HCT116 (cell line): ENCODE data around the gene CAP1. TPM values are rescaled to one million over a fixed set of nuclear protein-coding genes. Genes with fewer than 3 reads are reported as not detected.

ENCODE experiments used
- ATAC-seq: fragments of 200-7000 bp; cut with Tn5 transposase; 2 replicates; pipeline ENCODE4 v1.9.1; 2020; ENCODE audit warnings: mild to moderate bottlenecking, moderate library complexity
- Bru-seq: library from RNA; stranded (reverse); fragments of 400-500 nt; gene quantifications from one replicate; lab custom pipeline; 2021; lab: Mats Ljungman, UMichigan
- BruChase-seq, 2 experiments: library from RNA; stranded (reverse); fragments of 400-500 nt; gene quantifications; one replicate each; lab custom pipeline; 2021; lab: Mats Ljungman, UMichigan
- BruUV-seq: library from RNA; stranded (reverse); fragments of 400-500 nt; replicated peaks from 2 replicates; lab custom pipeline; 2021; lab: Mats Ljungman, UMichigan
- CTCF ChIA-PET: fragments of 300-600 bp; sonication (Branson Sonifier 250); formaldehyde crosslinking; loops from one replicate; lab custom pipeline; 2021; ENCODE audit warnings: antibody characterized with exemption; lab: Charles Lee
- POLR2A ChIA-PET: fragments of 300-600, 350-600 bp; sonication (Branson Sonifier 250); formaldehyde crosslinking; loops from one replicate; lab custom pipeline; 2021; ENCODE audit warnings: antibody characterized with exemption; lab: Charles Lee
- RAD21 ChIA-PET, 2 experiments: fragments of 300-600 bp; sonication (Branson Sonifier 250); formaldehyde crosslinking; loops; one replicate each; lab custom pipeline; 2023; ENCODE audit warnings: low total read pairs in 2 of 2; ENCODE audit not compliant: uncharacterized antibody in 2 of 2, unreplicated experiment in 2 of 2, low non-redundant PET in 1 of 2; lab: Charles Lee
- DNase-seq: peaks from one replicate; pipeline ENCODE4 v3.0.0-alpha.2; 2010; ENCODE audit warnings: low read depth, low spot score
- H2AFZ ChIP-seq: fragments of 200-600 bp; shearing (Covaris generic), sonication (generic); 2 replicates; pipeline ENCODE4 v1.6.1; 2017; ENCODE audit warnings: low read depth, mixed run types, mixed read lengths, antibody characterized with exemption, low read length; ENCODE audit not compliant: poor library complexity, severe bottlenecking
- H3K27ac ChIP-seq: 2 replicates; pipeline ENCODE4 v1.5.1; 2012; ENCODE audit warnings: low read depth, low read length
- H3K27me3 ChIP-seq: fragments of 200-600 bp; sonication (generic); 2 replicates; pipeline ENCODE4 v1.6.1; 2016; ENCODE audit warnings: mixed run types, low read length, mixed read lengths; ENCODE audit not compliant: insufficient read depth
- H3K36me3 ChIP-seq, 2 experiments: fragments of 200-500 bp in 1 of 2; fragments of 200-600 bp in 1 of 2; sonication (Bioruptor generic) in 1 of 2; sonication (generic) in 1 of 2; 2 replicates each; pipeline versions ENCODE4 v1.5.1 to v1.6.1; 2014 to 2016; ENCODE audit warnings: low read length in 2 of 2, inconsistent platforms in 1 of 2, mixed read lengths in 1 of 2, mixed run types in 1 of 2; ENCODE audit not compliant: insufficient read depth in 2 of 2, control insufficient read depth in 1 of 2
- H3K4me1 ChIP-seq, 2 experiments: fragments of 200-600 bp in 1 of 2; sonication (generic) in 1 of 2; 2 replicates each; pipeline versions ENCODE4 v1.5.1 to v1.6.1; 2012 to 2017; ENCODE audit warnings: low read length in 2 of 2, inconsistent platforms in 1 of 2, mild to moderate bottlenecking in 1 of 2, mixed read lengths in 1 of 2, mixed run types in 1 of 2, moderate library complexity in 1 of 2; ENCODE audit not compliant: insufficient read depth in 2 of 2, control insufficient read depth in 1 of 2
- H3K4me2 ChIP-seq: fragments of 200-600 bp; sonication (generic); 2 replicates; pipeline ENCODE4 v1.6.1; 2017; ENCODE audit warnings: mixed run types, low read length, mixed read lengths
- H3K4me3 ChIP-seq, 2 experiments: fragments of 200-600 bp in 1 of 2; sonication (generic) in 1 of 2; replicated peaks in 1 of 2; 2 replicates each; pipeline ENCODE4 v1.5.1; 2011 to 2016; ENCODE audit warnings: low read length in 2 of 2, control low read depth in 1 of 2, low read depth in 1 of 2, mild to moderate bottlenecking in 1 of 2, mixed read lengths in 1 of 2, mixed run types in 1 of 2
- H3K79me2 ChIP-seq: fragments of 200-600 bp; sonication (generic); 2 replicates; pipeline ENCODE4 v1.6.1; 2017; ENCODE audit warnings: mild to moderate bottlenecking, mixed run types, low read length, moderate library complexity, mixed read lengths; ENCODE audit not compliant: insufficient read depth
- H3K9ac ChIP-seq: fragments of 200-600 bp; sonication (generic); 2 replicates; pipeline ENCODE4 v1.6.1; 2016; ENCODE audit warnings: low read length, mixed read lengths
- H3K9me2 ChIP-seq: fragments of 200-600 bp; sonication (generic), shearing (Covaris generic); 2 replicates; pipeline ENCODE4 v1.6.1; 2017; ENCODE audit warnings: mixed run types, mild to moderate bottlenecking, moderate library complexity; ENCODE audit not compliant: insufficient read depth
- H3K9me3 ChIP-seq, 2 experiments: fragments of 200-500 bp in 1 of 2; fragments of 200-600 bp in 1 of 2; sonication (Bioruptor generic) in 1 of 2; sonication (generic) in 1 of 2; 2 replicates each; pipeline ENCODE4 v1.6.1; 2014 to 2017; ENCODE audit warnings: low read length in 2 of 2, mixed read lengths in 2 of 2, inconsistent platforms in 1 of 2, low read depth in 1 of 2, mild to moderate bottlenecking in 1 of 2, mixed run types in 1 of 2, moderate library complexity in 1 of 2; ENCODE audit not compliant: control insufficient read depth in 1 of 2, insufficient read depth in 1 of 2
- H4K20me1 ChIP-seq: fragments of 200-600 bp; sonication (generic), shearing (Covaris generic); 2 replicates; pipeline ENCODE4 v1.6.1; 2017; ENCODE audit warnings: mixed run types, mild to moderate bottlenecking, moderate library complexity; ENCODE audit not compliant: insufficient read depth
- ELF1 ChIP-seq: IDR thresholded peaks from 2 replicates; pipeline ENCODE4 v1.6.1; 2012; ENCODE audit warnings: low read depth, borderline replicate concordance
- EZH2phosphoT487 ChIP-seq: fragments of 200-600 bp; IDR thresholded peaks from 2 replicates; pipeline ENCODE4 v1.6.1; 2018; ENCODE audit warnings: antibody characterized with exemption, borderline replicate concordance
- POLR2A ChIP-seq: IDR thresholded peaks from 2 replicates; pipeline ENCODE4 v1.7.0; 2011; ENCODE audit warnings: borderline replicate concordance; ENCODE audit not compliant: insufficient read depth, insufficient read length; ENCODE audit errors: extremely low read depth
- POLR2AphosphoS5 ChIP-seq: IDR thresholded peaks from 2 replicates; pipeline ENCODE4 v1.6.1; 2011; ENCODE audit warnings: mild to moderate bottlenecking, low read depth, low read length, moderate library complexity
- SIN3A ChIP-seq: IDR thresholded peaks from 2 replicates; pipeline ENCODE4 v1.6.1; 2012; ENCODE audit warnings: low read depth
- SP1 ChIP-seq: IDR thresholded peaks from 2 replicates; pipeline ENCODE4 v1.6.1; 2012; ENCODE audit warnings: low read depth
- TCF7L2 ChIP-seq: IDR thresholded peaks from 2 replicates; pipeline ENCODE4 v1.7.0; 2011; ENCODE audit warnings: borderline replicate concordance, inconsistent platforms; ENCODE audit not compliant: insufficient read depth, insufficient read length; ENCODE audit errors: extremely low read depth
- YY1 ChIP-seq: IDR thresholded peaks from 2 replicates; pipeline ENCODE4 v1.6.1; 2011; ENCODE audit warnings: low read length, low read depth, moderate library complexity, mild to moderate bottlenecking; ENCODE audit not compliant: insufficient replicate concordance; ENCODE audit errors: extremely low read depth
- ZFX ChIP-seq: fragments of 450-650 bp; IDR thresholded peaks from 2 replicates; pipeline ENCODE4 v1.6.1; 2017
- ZNF274 ChIP-seq: fragments of 200-500 bp; sonication (Bioruptor generic); IDR thresholded peaks from 2 replicates; pipeline ENCODE4 v1.6.1; 2014; ENCODE audit warnings: mild to moderate bottlenecking, low read depth, low read length, inconsistent platforms
- intact Hi-C: fragments of 100-400 bp; cut with micrococcal nuclease; formaldehyde crosslinking; loops from 2 replicates; pipeline ENCODE4 v1.10.0; 2022
- long read RNA-seq: library from polyadenylated mRNA; unstranded; transcript quantifications from one replicate; pipeline ENCODE4 v2.0.0, GENCODE V29; 2021; ENCODE audit not compliant: unreplicated experiment
- polyA plus RNA-seq: library from polyadenylated mRNA; unstranded; fragments of >200 nt; gene quantifications from 2 replicates; pipeline ENCODE4 v1.2.1, GENCODE V29; 2012; ENCODE audit warnings: missing spikeins
- total RNA-seq: library from RNA; stranded (reverse); gene quantifications from one replicate; pipeline ENCODE4 v1.2.1, GENCODE V29; 2021; ENCODE audit not compliant: unreplicated experiment
- TF ChIP-seq, protein P1 (sequence below): IDR thresholded peaks from 2 replicates; pipeline ENCODE4 v1.6.1; 2012
- TF ChIP-seq, protein P2 (sequence below): IDR thresholded peaks from 2 replicates; pipeline ENCODE4 v1.6.1; 2011; ENCODE audit warnings: mild to moderate bottlenecking, low read length, moderate library complexity; ENCODE audit not compliant: insufficient replicate concordance; ENCODE audit errors: extremely low read depth

CAP1 gene, protein sequence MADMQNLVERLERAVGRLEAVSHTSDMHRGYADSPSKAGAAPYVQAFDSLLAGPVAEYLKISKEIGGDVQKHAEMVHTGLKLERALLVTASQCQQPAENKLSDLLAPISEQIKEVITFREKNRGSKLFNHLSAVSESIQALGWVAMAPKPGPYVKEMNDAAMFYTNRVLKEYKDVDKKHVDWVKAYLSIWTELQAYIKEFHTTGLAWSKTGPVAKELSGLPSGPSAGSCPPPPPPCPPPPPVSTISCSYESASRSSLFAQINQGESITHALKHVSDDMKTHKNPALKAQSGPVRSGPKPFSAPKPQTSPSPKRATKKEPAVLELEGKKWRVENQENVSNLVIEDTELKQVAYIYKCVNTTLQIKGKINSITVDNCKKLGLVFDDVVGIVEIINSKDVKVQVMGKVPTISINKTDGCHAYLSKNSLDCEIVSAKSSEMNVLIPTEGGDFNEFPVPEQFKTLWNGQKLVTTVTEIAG
- total RNA-seq = 274 TPM
- polyA plus RNA-seq = 202 and 238 TPM in 2 replicates
- Bru-seq, nascent RNA = percentile 89 among the genes with signal in this experiment
- percentile 95 among the genes with signal in this experiment for BruChase-seq, experiment 1, labeled RNA remaining after a 6-hour chase
- BruChase-seq, experiment 2, labeled RNA remaining after a 2-hour chase = percentile 88 among the genes with signal in this experiment
- long read RNA-seq, transcript CAP1-206 (13 exons, 2,217 nt) = major isoform, 129 of 450 reads
- long read RNA-seq, transcript CAP1-203 (13 exons, 3,105 nt) = minor isoform, 80 of 450 reads
- long read RNA-seq, transcript CAP1-202 (13 exons, 1,496 nt) = minor isoform, 63 of 450 reads
- long read RNA-seq, transcript CAP1-217 (5 exons, 856 nt) = minor isoform, 15 of 450 reads
- long read RNA-seq, partial matches to known transcripts = 50 of 450 reads
- long read RNA-seq, other reads (novel, unspliced or antisense) = 93 of 450 reads

DNA sequence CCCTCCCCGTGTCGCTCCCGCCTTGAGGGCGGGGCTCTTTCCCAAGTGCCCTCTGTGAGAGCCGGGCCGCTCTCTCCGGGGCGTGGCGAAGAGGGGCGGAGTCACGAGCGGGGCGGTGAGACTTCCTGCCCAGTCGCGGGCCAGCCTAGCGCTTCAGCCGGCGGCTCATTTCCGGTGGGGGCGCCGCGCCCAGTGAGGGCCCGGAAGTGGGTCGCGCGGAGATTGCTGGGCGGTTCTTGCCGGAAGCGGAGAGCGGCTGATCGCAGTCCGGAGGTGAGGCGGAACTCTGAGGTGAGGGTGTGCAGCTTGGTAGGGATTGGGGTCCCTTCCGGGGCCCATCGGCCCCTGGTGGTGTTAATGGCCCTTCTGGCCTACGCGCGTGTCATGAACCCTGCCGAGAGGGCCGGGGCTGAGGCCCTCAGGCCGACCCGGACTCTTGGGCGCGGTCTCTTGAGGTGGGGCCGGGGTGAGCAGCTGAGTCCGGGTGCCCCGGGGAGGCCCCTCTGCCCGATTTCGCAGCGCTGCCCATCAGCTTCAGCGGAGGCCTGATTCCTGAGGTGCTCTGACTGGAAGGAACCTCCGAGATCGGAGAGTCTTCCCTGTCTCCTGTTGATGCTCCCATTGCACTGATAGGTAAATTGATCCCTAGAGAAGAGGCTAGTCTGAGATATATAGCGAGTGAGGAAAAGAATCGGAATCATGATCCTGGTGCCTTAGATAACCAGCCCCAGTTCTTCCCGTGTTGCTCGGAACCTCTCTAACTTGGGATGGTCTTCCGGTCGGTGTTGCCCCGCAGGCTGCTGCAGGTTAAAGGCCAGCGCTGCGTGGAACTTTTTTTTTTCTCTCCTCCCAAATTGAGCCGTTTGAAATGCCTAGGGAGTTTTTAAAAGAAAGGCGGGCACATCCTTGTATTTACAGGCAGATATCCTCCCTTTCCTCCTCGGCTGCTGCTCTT is at the start of gene CAP1:
Gene CAP1 (plus strand): TSS at position 219 of the 955 bp plus-strand sequence. CDS start 18,618 bp downstream, outside the sequence.
- ChIA-PET RAD21 (interaction anchor here in 1 of 2 experiments (0.7 kb wide), 1 partner anchor 157 kb away, joined by 3 read pairs; no protein-coding TSS in a partner anchor), CTCF (interaction anchor here (1.0 to 2.8 kb wide), 3 partner anchors 103 to 298 kb away, joined by 3 to 9 read pairs (median 5); no protein-coding TSS in a partner anchor), POLR2A (interaction anchor here (1.3 kb wide), 1 partner anchor 17 kb away, joined by 4 read pairs; no protein-coding TSS in a partner anchor)
- TF ChIP-seq POLR2AphosphoS5 (peak; percentile 89), ELF1 (peak; percentile 92), SP1 (peak; percentile 60), TCF7L2 (peak; percentile 24), ZNF274 (no peak), ZFX (peak; percentile 52; the same call in 1 of the 2 replicates), EZH2phosphoT487 (no peak), YY1 (no peak), SIN3A (peak; percentile 50; the same call in 1 of the 2 replicates), POLR2A (peak; percentile 28)
- TF ChIP-seq, protein P1, sequence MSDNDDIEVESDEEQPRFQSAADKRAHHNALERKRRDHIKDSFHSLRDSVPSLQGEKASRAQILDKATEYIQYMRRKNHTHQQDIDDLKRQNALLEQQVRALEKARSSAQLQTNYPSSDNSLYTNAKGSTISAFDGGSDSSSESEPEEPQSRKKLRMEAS = peak; percentile 8
- TF ChIP-seq, protein P2, sequence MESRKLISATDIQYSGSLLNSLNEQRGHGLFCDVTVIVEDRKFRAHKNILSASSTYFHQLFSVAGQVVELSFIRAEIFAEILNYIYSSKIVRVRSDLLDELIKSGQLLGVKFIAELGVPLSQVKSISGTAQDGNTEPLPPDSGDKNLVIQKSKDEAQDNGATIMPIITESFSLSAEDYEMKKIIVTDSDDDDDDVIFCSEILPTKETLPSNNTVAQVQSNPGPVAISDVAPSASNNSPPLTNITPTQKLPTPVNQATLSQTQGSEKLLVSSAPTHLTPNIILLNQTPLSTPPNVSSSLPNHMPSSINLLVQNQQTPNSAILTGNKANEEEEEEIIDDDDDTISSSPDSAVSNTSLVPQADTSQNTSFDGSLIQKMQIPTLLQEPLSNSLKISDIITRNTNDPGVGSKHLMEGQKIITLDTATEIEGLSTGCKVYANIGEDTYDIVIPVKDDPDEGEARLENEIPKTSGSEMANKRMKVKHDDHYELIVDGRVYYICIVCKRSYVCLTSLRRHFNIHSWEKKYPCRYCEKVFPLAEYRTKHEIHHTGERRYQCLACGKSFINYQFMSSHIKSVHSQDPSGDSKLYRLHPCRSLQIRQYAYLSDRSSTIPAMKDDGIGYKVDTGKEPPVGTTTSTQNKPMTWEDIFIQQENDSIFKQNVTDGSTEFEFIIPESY = peak; percentile 36
- ATAC-seq (peak; percentile 92), DNase-seq (peak; percentile 95)
- H3K4me2 ChIP-seq = peak within 1 kb of the TSS; percentile 94
- H2AFZ ChIP-seq = peak within 1 kb of the TSS; percentile 72
- peaks cover 52% of the 10 kb centered on the region for H3K79me2 ChIP-seq
- H3K9me2 ChIP-seq = no peaks in the 10 kb centered on the region
- intact Hi-C loops = loop anchor here (5.0 kb wide), 1 partner anchor 217 kb away; the partner anchor contains the start of gene ZMPSTE24
- peak within 1 kb of the TSS; percentile 92 for H3K9ac ChIP-seq
- H4K20me1 ChIP-seq = 0 out of 2 replicates have a peak, but pooled peaks cover 5% of the 10 kb centered on the region
- H3K4me3 ChIP-seq = peak within 1 kb of the TSS; percentile 91 to 95
- H3K27ac ChIP-seq = peak within 1 kb of the TSS; percentile 89
- TSS peak; percentile 81 for BruUV-seq
- H3K27me3 ChIP-seq = no peaks in the 10 kb centered on the region
- H3K4me1 ChIP-seq = peaks cover 15 to 25% of the 10 kb centered on the region in 2 experiments
- no peaks in the 10 kb centered on the region for H3K9me3 ChIP-seq
- peaks cover 5 to 8% of the 10 kb centered on the region in 2 experiments; a peak in 3 of 4 replicates for H3K36me3 ChIP-seq
